ENCODE data around the gene LAPTM5. TPM values are rescaled to one million over a fixed set of nuclear protein-coding genes. Genes with fewer than 3 reads are reported as not detected.

LAPTM5 gene
- total RNA-seq, 6 donors from 2014 or later, result 148 to 624 (median 225) TPM

- Histone ChIP-seq H3K27ac (no peak overlapping the region), H3K4me1 (peaks cover 2 to 20% (median 7%) of the 10 kb centered on the region in 4 donors), H3K27me3 (no peaks in the 10 kb centered on the region), H3K36me3 (no peaks in the 10 kb centered on the region), H3K9me3 (no peaks in the 10 kb centered on the region), H3K4me3 (no peak overlapping the region)
- WGBS, 2 donors, result 90 to 93% methylated on average over 21 of the region's 21 CpGs
- DNase-seq (peak in 1 of 2 donors; percentile 67), ATAC-seq (ENCODE audit: low FRiP score in 2 of 2) (no peak)
- TF ChIP-seq, protein P1, sequence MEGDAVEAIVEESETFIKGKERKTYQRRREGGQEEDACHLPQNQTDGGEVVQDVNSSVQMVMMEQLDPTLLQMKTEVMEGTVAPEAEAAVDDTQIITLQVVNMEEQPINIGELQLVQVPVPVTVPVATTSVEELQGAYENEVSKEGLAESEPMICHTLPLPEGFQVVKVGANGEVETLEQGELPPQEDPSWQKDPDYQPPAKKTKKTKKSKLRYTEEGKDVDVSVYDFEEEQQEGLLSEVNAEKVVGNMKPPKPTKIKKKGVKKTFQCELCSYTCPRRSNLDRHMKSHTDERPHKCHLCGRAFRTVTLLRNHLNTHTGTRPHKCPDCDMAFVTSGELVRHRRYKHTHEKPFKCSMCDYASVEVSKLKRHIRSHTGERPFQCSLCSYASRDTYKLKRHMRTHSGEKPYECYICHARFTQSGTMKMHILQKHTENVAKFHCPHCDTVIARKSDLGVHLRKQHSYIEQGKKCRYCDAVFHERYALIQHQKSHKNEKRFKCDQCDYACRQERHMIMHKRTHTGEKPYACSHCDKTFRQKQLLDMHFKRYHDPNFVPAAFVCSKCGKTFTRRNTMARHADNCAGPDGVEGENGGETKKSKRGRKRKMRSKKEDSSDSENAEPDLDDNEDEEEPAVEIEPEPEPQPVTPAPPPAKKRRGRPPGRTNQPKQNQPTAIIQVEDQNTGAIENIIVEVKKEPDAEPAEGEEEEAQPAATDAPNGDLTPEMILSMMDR (IDR thresholded peaks at IDR 0.05), result no peak
- TF ChIP-seq EP300 (IDR thresholded peaks at IDR 0.05), result no peak
- TF ChIP-seq POLR2A (IDR thresholded peaks at IDR 0.05), result no peak
- TF ChIP-seq POLR2AphosphoS5 (IDR thresholded peaks at IDR 0.05), result no peak
Measured at GRCh38 chr1:30787856-30788495, 30.4 kb upstream of the LAPTM5 start.

DNA sequence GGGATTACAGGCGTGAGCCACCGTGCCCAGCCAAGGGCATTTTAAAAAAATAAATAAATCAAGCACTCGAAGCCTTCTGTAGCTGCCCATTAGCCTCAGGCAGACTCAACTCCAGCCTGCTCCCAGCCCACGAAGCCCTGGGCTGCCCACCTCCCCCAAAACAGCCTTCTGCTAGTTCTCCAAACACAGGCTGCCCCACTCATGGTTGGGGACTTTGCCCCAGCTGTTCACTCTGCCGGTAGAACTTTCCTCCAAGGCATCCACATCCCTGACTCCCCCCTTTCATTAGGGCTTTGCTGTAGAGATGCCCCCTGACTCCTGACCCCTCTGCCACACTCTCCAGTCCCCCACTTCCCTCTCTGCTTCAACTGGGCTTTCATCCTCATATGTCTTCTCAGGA is 29.7 kb upstream of the LAPTM5 start:
- no peak overlapping the region for H3K4me3 ChIP-seq
- peaks cover 6 to 27% (median 13%) of the 10 kb centered on the region in 4 donors for H3K4me1 ChIP-seq
- no peak for DNase-seq
- no peaks in the 10 kb centered on the region for H3K9me3 ChIP-seq
- no peak for TF ChIP-seq POLR2AphosphoS5 (IDR thresholded peaks at IDR 0.05)
- TF ChIP-seq, protein P1 (IDR thresholded peaks at IDR 0.05), result no peak
- TF ChIP-seq EP300 (IDR thresholded peaks at IDR 0.05), result no peak
- no peak for TF ChIP-seq POLR2A (IDR thresholded peaks at IDR 0.05)
- H3K36me3 ChIP-seq, result no peaks in the 10 kb centered on the region
- H3K27ac ChIP-seq, result peak overlapping the region in 2 of 4 donors; percentile 71 to 76
- no peaks in the 10 kb centered on the region for H3K27me3 ChIP-seq
- no peak for ATAC-seq (ENCODE audit: low FRiP score in 2 of 2)
- 85 to 92% methylated on average over 4 to 5 of the region's 5 CpGs for WGBS, 2 donors

DNA sequence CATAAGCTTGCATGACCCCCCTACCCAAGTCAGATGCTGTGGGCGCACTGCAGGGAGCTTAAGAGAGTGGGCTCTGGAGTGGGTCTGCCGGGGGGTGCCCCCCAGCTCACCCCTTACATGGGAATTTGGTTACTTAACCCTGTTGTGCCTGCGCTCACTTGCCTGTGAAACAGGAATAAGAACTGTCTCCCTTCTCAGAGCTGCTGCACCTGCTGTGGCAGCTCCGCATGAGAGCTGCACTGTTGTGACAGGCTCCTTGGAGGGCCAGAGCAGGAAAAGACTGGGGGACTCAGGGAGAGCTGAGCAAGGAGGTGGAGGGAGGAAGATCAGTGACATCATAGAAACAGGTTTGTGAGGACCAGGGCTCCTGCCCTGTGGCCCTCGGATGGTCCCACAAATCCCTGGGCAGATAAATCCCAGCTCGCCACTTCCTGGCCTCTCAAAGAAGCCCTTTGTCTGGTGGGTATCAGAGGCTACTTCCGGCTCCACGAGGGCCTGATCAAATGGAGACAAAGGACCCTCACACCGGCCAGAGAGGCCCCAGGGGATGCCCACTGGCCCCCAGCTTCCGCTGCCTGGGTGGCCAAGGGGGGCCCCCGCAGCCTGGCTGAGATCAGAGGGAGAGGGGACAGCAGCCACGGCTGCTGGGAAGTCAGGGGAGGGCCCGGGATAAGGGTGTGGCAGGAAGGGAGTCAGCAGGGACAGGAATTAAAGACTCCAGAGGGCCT is 28.9 kb upstream of the LAPTM5 start:
- no peak for TF ChIP-seq POLR2A (IDR thresholded peaks at IDR 0.05)
- TF ChIP-seq EP300 (IDR thresholded peaks at IDR 0.05), result peak in 1 of 4 donors; percentile 66
- TF ChIP-seq POLR2AphosphoS5 (IDR thresholded peaks at IDR 0.05), result no peak
- TF ChIP-seq, protein P1 (IDR thresholded peaks at IDR 0.05), result no peak
- no peaks in the 10 kb centered on the region for H3K27me3 ChIP-seq
- ATAC-seq (ENCODE audit: low FRiP score in 2 of 2) (no peak), DNase-seq (peak in 1 of 2 donors; percentile 50)
- no peaks in the 10 kb centered on the region for H3K9me3 ChIP-seq
- no peaks in the 10 kb centered on the region for H3K36me3 ChIP-seq
- 62 to 69% methylated on average over 11 to 13 of the region's 13 CpGs for WGBS, 2 donors
- peaks cover 6 to 29% (median 13%) of the 10 kb centered on the region in 4 donors for H3K4me1 ChIP-seq
- peak overlapping the region in 3 of 4 donors; percentile 37 to 76 (median 71) for H3K27ac ChIP-seq
- H3K4me3 ChIP-seq, result no peak overlapping the region

- H3K4me1 ChIP-seq, result peaks cover 6 to 29% (median 13%) of the 10 kb centered on the region in 4 donors
- no peak for TF ChIP-seq POLR2AphosphoS5 (IDR thresholded peaks at IDR 0.05)
- TF ChIP-seq POLR2A (IDR thresholded peaks at IDR 0.05), result no peak
- TF ChIP-seq, protein P1 (IDR thresholded peaks at IDR 0.05), result no peak
- TF ChIP-seq EP300 (IDR thresholded peaks at IDR 0.05), result no peak
- no peaks in the 10 kb centered on the region for H3K27me3 ChIP-seq
- WGBS, 2 donors, result 86 to 93% methylated on average over 5 to 7 of the region's 7 CpGs
- H3K9me3 ChIP-seq, result no peaks in the 10 kb centered on the region
- no peak for DNase-seq
- no peak for ATAC-seq (ENCODE audit: low FRiP score in 2 of 2)
- no peaks in the 10 kb centered on the region for H3K36me3 ChIP-seq
- H3K4me3 ChIP-seq, result no peak overlapping the region
- H3K27ac ChIP-seq, result no peak overlapping the region
Measured at GRCh38 chr1:30785714-30786113, 28.1 kb upstream of the LAPTM5 start.

All from upper lobe of left lung (tissue), 6 donors.